Glomerular endothelial cell (primary cell): ENCODE measurements around the gene DDX42. TPM values are rescaled to one million over a fixed set of nuclear protein-coding genes. Genes with fewer than 3 reads are reported as not detected.

Experiments used
- DNase-seq: peaks from one replicate; pipeline ENCODE4 v3.0.0-alpha.2; 2011; ENCODE audit warnings: low read depth, low spot score; ENCODE audit errors: extremely low read depth
- total RNA-seq: library from RNA; depleted of rRNA; stranded (reverse); fragments of >200 nt; gene quantifications from 2 replicates; pipeline ENCODE4 v1.2.3, GENCODE V29; 2015

The DDX42 gene
- total RNA-seq, 1 donor from 2014 or later: 83.8 TPM

DNA sequence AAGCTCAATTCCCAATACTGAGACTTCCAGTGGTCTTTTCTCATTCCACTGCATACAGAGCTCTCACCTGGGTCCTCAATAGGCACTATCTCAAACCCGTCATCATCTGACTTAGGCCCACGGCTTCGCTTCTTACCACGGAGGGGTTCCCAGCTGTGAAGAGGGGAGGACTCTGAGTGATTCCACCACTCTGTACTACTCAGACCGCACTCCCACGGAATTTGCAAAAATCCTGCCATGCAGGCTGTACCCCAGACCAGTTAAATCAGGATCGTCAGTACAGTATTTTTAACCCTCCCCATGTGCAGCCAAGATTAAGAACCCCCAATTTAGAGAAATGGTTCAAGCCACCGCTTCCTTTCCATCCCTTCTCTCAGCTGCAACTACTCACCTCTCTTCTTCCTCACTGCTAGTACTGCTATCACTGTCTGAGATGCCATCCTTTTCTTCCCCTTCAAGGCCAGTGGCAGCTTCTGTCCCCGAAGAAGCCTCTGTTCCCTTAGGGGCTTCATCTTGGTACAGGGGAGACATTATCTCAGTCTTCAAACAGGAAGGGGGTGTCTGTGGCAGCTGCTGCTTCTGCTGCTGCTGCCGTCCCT, 47.1 kb downstream of the DDX42 start:
- DNase-seq: no peak

DNA sequence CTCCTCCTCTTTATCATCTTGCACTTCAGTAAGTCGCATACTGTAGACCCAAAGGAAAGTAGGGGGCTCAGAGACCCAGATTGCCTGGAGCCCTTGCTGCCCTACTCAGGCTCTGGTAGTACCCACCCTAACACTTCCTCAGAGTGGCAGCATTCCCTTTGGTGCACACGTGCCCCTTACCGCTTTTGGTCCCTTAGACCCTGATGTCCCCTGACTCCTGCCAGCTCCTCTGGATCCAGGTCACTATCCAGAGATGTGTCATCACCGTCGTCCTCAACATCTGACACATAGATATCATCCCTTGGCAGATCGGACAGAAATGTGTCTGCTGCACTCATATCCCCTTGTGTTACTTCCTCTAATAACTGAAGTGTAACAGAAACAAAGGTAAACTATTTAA, 47.8 kb downstream of the DDX42 start:
- DNase-seq: no peak

DNA sequence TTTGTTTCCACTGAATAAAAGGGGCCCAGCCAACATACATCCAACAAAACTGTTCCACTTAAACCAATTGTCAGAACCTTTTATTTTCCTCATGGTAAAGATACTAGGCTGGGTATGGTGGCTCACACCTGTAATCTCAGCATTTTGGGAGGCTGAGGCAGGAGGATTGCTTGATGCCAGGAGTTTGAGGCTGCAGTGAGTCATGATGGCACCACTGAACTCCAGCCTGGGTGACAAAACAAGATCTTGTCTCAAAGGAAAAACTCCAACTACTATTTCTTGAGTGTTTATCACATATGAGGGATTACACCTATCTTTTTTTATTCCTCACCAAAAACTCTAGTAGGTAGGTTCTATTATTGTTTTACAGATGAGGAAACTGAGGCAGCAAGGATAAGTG, 48.6 kb downstream of the DDX42 start:
- no peak for DNase-seq

DNA sequence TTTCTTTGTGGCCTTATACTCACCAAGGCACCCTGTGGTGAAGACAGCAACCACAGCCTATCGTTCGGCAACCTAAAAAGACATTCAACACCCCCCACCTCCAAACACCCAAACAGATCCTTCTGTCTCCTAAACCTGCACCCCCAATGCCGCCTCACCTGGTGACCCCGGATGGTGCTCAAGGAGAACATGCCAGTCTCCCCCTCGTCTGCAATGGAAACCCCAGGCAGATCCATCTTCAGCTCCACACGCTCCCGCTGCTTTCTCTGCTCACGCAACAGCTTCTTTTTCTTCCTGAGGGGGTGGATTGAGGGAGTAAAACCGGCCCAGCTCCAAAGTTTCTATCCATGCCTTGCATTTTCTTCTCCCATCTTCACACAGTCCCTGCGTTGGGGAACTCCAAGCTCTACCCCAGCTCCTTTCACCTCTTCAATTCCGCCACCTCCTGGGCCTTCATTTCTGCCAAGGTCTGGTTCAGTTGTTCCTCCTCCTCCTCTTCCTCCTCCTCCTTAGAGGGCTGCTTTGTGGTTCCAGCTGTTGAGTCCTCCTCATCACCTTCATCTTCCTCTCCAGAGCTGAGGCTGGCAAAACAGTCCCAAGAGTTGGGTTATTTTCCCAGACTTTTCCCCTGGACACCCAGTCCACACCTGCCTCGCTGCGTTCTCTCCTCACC, 49.8 kb downstream of the DDX42 start:
- DNase-seq: no peak

DNA sequence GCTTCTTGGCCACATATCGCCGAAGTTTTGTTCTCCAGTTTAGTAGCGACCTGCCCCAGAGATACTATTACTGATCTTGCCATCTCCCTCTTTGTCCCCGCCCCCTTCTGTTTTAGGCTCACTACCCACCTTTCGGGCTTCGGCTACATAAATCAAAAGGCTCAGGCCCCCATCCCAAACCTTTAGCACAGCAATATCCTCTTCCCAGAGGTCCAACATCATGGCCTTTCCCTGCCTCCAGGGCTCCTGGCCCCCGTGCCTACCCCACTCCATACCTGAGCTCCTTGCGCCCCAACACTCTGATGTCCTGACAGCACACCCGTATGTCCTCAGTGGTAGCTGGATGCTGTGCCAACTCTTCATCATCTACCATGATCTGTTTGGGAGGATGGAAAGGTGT, 50.4 kb downstream of the DDX42 start:
- no peak for DNase-seq

DNA sequence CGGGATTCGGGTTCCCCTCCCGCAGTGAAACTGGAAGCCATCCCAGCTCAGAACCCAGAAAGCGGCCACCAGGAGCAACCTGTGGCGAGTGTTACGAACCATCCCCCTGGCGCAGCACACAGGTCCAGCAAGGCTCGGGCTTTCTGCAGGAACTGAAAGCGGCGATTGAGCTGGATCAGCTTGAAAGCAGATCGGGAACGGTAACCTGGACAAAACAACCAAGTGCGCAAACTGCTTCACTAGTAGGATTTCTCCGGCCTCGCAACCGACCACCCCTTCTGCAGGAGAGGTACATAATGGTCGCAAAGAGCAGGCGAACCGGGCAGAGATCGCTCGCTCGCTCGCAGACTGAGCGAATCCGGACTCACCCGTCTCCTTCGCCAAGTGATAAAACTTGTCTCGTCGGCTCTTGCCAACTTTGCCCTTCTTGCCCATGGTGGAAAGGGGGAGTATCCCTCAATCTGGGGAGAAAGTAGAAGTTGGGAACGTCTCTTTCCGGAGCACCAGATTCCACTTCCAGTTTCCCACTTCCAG, 52.6 kb downstream of the DDX42 start:
- no peak for DNase-seq

DNA sequence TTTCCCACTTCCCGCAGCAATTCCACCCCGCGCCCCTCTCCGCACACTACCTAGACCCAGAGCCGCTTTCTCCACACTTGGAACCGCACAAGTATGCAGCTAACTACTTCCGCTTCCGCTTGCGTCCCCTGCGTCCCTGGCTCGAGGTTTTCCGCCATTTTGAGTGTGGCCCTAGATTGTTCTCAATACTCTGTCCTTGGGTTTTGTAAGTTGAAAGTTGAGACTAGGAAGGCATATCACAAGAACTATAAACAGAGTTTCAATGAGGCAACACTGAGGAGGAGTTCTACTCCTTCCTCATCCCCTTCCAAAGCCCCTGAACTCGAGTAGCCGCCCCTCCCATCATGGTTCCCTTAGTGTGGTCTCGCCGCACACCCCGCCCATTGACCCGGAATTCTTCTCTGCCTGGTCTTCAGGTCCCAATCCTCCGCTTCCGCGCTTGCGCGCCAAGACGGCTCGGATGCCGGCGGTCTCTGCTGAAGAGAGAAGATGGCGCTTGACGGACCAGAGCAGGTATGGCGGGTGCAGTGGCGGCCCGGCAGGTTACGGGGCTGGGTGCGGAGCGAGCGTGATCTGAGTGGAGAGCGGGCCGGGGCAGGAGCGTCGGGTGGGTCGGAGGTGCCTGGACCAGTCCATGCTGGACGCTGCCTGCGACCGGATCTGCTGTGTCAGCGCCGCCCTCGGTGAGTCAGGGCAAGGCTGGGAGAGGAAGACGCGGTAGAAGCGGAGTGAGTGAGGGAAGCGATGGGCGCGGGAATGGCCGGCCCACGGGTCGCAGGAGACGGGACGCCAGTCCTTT, 53.2 kb downstream of the DDX42 start, which contains the start of the genes FTSJ3 and PSMC5:
Gene FTSJ3 (minus strand): TSS at position 662 of the 799 bp plus-strand sequence. CDS start 761 bp downstream, outside the sequence.
Gene PSMC5 (plus strand): TSS at position 430 of the 799 bp plus-strand sequence. CDS start 60 bp downstream, at position 490.
- peak; percentile 92 for DNase-seq

DNA sequence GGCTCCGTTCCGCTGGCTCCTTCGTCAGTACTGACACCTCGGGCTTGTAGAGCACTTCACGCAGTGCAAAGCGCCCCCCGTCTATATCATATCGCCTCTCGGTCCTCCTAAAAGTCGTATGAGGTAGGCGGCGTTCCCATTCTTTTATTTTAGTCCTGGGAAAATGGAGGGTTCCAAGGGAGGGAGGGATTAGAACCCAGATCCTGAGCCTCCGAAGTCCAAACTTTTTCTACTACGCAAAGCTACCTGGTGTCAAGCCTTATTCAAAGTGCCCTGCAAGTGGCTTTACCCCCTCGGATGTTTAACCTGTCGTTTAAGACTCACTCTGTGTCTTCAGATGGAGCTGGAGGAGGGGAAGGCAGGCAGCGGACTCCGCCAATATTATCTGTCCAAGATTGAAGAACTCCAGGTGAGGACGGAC, 53.8 kb downstream of the DDX42 start:
- DNase-seq: no peak

DNA sequence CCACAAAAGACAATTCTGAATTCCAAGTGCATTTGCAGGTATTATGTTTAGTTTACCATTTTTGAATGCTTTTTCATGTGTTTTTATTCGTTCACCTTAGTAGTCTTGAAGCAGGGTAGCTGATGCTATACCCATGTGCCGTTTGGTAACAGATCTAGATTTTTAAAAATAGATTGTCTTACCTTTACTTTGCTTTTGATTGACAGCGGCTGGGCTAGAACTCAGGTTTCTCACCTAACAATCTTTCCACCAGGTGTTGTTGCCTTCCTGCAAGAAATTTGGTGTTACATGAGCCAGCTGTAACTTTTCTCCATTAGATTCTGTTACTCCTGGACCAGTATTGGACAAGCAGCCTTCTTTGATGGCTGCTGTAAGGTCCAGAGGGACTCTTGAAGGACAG, 55.0 kb downstream of the DDX42 start:
- no peak for DNase-seq

DNA sequence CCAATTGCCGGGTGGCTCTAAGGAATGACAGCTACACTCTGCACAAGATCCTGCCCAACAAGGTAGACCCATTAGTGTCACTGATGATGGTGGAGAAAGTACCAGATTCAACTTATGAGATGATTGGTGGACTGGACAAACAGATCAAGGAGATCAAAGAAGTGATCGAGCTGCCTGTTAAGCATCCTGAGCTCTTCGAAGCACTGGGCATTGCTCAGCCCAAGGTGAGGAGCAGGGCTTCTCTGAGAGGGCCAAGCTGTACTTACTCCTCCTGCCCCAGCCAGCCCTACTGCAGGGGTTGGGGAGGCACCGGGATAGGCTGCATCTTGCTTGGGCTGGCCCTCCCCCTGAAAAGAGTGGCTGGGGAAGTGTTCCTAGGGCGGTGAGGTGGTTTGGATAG, 56.3 kb downstream of the DDX42 start:
- no peak for DNase-seq

DNA sequence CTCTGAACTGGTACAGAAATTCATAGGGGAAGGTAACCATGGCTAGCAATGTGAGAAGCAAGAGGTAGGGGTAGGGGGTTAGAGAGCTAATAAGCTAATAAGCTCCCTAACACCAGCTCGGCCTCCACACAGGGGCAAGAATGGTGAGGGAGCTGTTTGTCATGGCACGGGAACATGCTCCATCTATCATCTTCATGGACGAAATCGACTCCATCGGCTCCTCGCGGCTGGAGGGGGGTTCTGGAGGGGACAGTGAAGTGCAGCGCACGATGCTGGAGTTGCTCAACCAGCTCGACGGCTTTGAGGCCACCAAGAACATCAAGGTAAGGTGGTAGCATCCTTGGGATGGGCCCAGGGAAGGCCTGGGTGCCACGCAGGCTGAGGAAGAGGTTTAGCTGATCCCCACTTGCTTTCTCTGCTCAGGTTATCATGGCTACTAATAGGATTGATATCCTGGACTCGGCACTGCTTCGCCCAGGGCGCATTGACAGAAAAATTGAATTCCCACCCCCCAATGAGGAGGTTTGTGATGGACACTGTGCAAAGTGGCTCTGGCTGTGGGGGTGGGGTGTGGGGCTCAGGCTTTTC, 57.0 kb downstream of the DDX42 start:
- DNase-seq: no peak

DNA sequence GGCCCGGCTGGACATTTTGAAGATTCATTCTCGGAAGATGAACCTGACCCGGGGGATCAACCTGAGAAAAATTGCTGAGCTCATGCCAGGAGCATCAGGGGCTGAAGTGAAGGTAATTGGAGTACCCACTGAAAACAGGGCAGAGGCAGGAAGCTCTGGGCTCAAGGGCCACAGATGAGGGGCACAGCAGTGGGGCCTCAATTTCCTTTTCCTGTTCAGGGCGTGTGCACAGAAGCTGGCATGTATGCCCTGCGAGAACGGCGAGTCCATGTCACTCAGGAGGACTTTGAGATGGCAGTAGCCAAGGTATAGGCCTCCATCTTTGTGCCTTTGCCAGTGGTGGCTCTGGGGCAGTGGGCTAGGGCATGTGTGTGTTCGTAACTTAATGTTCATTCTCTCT, 57.5 kb downstream of the DDX42 start:
- no peak for DNase-seq

DNA sequence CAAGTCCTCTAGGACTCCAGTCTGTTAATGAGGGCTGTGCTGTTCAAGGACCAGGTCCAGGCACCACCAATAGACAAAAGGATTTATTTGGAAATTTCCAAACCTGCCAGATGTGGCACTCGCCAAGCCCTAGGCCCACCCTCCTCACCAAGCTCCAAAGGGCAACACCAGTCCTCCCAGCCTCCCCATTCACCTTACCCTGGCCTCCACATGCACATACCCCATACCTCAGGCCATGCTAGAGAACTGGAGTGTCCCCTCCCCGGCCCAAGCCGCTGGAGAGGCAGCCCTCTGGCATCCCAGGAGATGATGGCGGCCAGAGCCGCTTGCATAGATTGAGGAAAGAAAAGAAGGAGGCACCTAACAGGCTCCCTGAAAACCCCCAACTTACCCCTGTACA, 58.0 kb downstream of the DDX42 start:
- no peak for DNase-seq

DNA sequence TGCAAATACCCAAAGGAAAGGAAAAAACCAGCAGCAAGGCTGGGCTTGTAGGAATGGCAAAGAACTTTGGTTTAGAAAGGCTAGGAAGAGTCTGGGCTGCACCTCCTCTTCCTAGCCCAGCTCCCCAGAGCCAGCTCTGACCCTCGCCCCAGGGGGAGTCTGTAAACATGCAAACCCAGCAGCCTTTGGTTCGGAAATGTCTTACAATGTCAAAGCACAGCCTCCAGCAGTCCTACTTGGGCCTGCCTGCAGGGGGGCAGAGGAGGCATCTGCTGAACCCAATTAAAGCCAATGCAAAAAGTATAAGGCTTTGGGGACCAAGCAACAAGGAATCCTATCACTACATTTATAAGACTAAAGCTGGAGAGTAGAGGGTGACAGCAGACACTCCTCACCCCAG, 58.5 kb downstream of the DDX42 start:
- no peak for DNase-seq

DNA sequence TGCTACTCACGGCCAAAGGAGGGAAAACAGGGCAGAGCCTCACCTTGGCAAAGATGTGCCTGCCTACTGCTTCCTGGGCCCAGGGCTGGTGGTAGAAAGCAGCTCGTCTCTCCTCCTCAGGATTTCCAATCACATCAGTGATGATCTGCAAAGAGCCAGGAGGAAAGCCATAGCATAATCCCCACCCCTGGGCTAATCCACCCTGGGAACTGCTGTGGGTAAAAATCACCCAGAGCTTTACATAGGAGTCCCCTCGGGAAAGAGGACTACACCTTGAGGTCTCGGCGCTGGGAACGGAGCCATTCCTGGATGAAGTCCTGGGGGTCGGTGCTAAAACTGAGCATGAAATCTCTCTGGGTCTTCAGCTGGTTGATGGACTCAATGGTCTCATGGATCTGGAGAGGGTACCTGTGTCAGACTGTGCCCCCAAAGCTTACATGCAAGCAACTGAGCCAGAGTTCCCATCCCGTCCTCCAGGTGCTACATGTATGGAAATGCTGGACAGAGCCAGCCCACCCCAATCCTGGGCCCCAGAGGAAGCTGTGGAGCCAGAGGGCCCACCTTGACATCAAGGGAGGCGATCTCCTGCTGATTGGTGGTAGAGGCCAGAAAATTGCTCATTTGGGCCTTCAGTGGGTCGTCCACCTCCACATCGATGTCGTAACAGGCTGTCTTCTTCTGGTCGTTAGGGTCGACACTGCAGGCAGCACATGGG, 59.2 kb downstream of the DDX42 start:
- no peak for DNase-seq

DNA sequence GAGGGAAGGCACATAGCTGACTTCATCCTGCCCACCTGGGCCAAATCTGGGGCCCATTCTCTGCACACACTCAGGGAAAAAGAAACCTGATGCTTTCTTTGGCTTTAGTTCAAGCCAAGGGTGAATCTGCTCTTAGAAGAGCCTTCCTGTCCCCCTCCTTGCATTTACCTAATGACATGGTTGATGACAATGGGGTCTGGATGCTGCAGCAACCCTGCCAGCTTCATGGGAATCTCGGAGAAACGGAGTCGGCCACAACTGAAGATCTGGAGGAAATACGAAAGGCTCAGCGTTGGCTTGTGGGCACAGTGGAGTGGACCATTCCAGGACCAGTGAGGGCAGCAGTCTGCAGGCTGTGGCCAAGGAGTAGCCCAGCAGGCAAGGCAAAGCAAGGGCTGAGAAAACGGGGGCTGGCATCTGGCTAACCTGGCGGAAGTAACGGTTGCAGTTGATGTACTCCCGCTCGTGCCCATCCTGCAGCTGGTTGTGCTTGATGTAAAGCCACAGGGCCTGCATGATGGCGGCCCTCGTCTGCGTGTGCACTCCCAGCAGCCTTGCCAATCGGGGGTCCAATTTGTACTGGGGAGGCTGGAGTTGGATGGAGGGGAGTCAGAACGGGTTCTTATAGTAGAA, 59.9 kb downstream of the DDX42 start:
- no peak for DNase-seq

DNA sequence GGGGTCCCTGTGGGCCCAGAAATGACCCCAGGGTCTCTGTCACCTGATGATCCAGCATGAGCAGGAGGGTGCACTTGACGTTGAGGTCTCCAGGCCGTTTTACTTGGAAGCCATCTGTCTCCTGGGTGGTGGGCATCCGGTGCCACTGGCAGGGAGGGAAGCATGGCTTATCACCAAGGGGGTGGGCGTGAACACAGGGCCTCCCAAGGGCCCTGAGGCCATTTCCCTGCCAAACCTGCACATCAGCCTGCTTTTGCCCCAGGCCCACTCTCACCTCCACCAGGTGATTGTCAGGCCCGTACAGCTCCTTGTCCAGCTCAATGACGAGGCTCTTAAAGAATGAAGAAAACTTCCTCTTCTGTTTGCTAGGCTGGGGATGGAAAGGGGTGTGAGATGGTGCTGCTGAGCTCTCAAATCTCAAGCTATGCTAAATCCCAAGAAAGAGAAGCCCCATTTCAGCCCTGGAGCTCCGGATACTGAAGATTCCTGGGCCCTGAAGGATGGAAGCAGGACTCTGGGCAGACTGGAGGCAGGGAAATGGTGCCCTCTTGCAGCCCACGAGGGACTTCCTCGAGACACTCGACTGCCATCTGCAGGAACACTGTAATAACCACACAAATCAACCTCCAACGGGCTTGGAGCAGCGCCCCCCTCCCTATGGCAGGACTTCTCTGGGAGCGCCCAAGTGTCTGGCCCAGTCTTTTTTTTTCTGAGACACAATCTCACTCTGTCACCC, 60.6 kb downstream of the DDX42 start:
- no peak for DNase-seq

DNA sequence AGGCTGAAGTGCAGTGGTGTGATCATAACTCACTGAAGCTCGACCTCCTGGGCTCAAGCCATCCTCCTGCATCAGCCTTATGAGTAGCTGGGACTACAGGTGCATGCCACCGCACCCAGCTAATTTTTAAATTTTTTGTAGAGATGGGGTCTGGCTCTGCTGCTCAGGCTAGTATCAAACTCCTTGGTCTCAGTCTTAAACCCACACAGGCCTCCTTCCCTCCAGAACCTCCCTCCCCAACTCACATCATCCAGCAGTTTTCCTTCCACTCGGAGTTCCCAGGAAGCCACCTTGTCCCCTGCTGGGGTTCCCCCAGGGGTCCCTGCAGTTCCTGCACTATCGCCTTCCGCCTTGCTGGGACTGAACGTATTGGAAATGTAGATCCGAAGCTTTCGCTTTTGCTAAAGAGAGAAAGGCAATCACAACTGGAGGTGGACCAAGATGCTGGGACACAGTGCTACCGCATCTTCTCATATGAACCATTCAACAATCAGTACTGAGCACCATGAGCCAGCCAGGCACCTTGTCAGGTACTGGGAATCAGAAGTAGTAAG, 61.3 kb downstream of the DDX42 start:
- DNase-seq: no peak

DNA sequence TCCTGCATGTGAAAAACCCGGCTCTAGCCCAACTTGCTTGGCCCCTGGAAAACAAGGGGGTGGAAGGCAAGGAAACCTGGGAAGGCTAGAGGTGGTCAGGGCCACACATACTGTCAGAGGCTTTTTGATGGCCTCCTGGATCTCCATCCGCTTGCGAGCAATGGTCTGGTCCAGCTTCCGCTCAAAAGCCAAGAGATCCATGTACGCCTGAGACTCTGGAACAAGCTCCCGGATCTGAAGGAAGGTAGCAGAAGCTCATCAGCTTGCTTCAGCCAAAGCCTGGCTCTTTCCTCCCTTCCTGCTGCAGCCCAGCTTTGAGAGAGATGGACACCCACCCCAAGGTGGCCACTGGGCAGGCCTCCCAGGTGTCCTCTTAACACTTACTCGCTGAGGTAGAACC, 62.8 kb downstream of the DDX42 start:
- no peak for DNase-seq
